HCT116 (cell line): ENCODE measurements around the gene ESD. TPM values are rescaled to one million over a fixed set of nuclear protein-coding genes. Genes with fewer than 3 reads are reported as not detected.

Experiments
- ATAC-seq: fragments of 200-7000 bp; cut with Tn5 transposase; 2 replicates; pipeline ENCODE4 v1.9.1; 2020; ENCODE audit warnings: mild to moderate bottlenecking, moderate library complexity
- BruUV-seq: library from RNA; stranded (reverse); fragments of 400-500 nt; replicated peaks from 2 replicates; lab custom pipeline; 2021; lab: Mats Ljungman, UMichigan
- CTCF ChIA-PET: fragments of 300-600 bp; sonication (Branson Sonifier 250); formaldehyde crosslinking; loops from one replicate; lab custom pipeline; 2021; ENCODE audit warnings: antibody characterized with exemption; lab: Charles Lee
- POLR2A ChIA-PET: fragments of 300-600, 350-600 bp; sonication (Branson Sonifier 250); formaldehyde crosslinking; loops from one replicate; lab custom pipeline; 2021; ENCODE audit warnings: antibody characterized with exemption; lab: Charles Lee
- RAD21 ChIA-PET, 2 experiments: fragments of 300-600 bp; sonication (Branson Sonifier 250); formaldehyde crosslinking; loops; one replicate each; lab custom pipeline; 2023; ENCODE audit warnings: low total read pairs in 2 of 2; ENCODE audit not compliant: uncharacterized antibody in 2 of 2, unreplicated experiment in 2 of 2, low non-redundant PET in 1 of 2; lab: Charles Lee
- DNase-seq: peaks from one replicate; pipeline ENCODE4 v3.0.0-alpha.2; 2010; ENCODE audit warnings: low read depth, low spot score
- H2AFZ ChIP-seq: fragments of 200-600 bp; shearing (Covaris generic), sonication (generic); 2 replicates; pipeline ENCODE4 v1.6.1; 2017; ENCODE audit warnings: low read depth, mixed run types, mixed read lengths, antibody characterized with exemption, low read length; ENCODE audit not compliant: poor library complexity, severe bottlenecking
- H3K27ac ChIP-seq: 2 replicates; pipeline ENCODE4 v1.5.1; 2012; ENCODE audit warnings: low read depth, low read length
- H3K27me3 ChIP-seq: fragments of 200-600 bp; sonication (generic); 2 replicates; pipeline ENCODE4 v1.6.1; 2016; ENCODE audit warnings: mixed run types, low read length, mixed read lengths; ENCODE audit not compliant: insufficient read depth
- H3K36me3 ChIP-seq, 2 experiments: fragments of 200-500 bp in 1 of 2; fragments of 200-600 bp in 1 of 2; sonication (Bioruptor generic) in 1 of 2; sonication (generic) in 1 of 2; 2 replicates each; pipeline versions ENCODE4 v1.5.1 to v1.6.1; 2014 to 2016; ENCODE audit warnings: low read length in 2 of 2, inconsistent platforms in 1 of 2, mixed read lengths in 1 of 2, mixed run types in 1 of 2; ENCODE audit not compliant: insufficient read depth in 2 of 2, control insufficient read depth in 1 of 2
- H3K4me1 ChIP-seq, 2 experiments: fragments of 200-600 bp in 1 of 2; sonication (generic) in 1 of 2; 2 replicates each; pipeline versions ENCODE4 v1.5.1 to v1.6.1; 2012 to 2017; ENCODE audit warnings: low read length in 2 of 2, inconsistent platforms in 1 of 2, mild to moderate bottlenecking in 1 of 2, mixed read lengths in 1 of 2, mixed run types in 1 of 2, moderate library complexity in 1 of 2; ENCODE audit not compliant: insufficient read depth in 2 of 2, control insufficient read depth in 1 of 2
- H3K4me2 ChIP-seq: fragments of 200-600 bp; sonication (generic); 2 replicates; pipeline ENCODE4 v1.6.1; 2017; ENCODE audit warnings: mixed run types, low read length, mixed read lengths
- H3K4me3 ChIP-seq, 2 experiments: fragments of 200-600 bp in 1 of 2; sonication (generic) in 1 of 2; replicated peaks in 1 of 2; 2 replicates each; pipeline ENCODE4 v1.5.1; 2011 to 2016; ENCODE audit warnings: low read length in 2 of 2, control low read depth in 1 of 2, low read depth in 1 of 2, mild to moderate bottlenecking in 1 of 2, mixed read lengths in 1 of 2, mixed run types in 1 of 2
- H3K79me2 ChIP-seq: fragments of 200-600 bp; sonication (generic); 2 replicates; pipeline ENCODE4 v1.6.1; 2017; ENCODE audit warnings: mild to moderate bottlenecking, mixed run types, low read length, moderate library complexity, mixed read lengths; ENCODE audit not compliant: insufficient read depth
- H3K9ac ChIP-seq: fragments of 200-600 bp; sonication (generic); 2 replicates; pipeline ENCODE4 v1.6.1; 2016; ENCODE audit warnings: low read length, mixed read lengths
- H3K9me2 ChIP-seq: fragments of 200-600 bp; sonication (generic), shearing (Covaris generic); 2 replicates; pipeline ENCODE4 v1.6.1; 2017; ENCODE audit warnings: mixed run types, mild to moderate bottlenecking, moderate library complexity; ENCODE audit not compliant: insufficient read depth
- H3K9me3 ChIP-seq, 2 experiments: fragments of 200-500 bp in 1 of 2; fragments of 200-600 bp in 1 of 2; sonication (Bioruptor generic) in 1 of 2; sonication (generic) in 1 of 2; 2 replicates each; pipeline ENCODE4 v1.6.1; 2014 to 2017; ENCODE audit warnings: low read length in 2 of 2, mixed read lengths in 2 of 2, inconsistent platforms in 1 of 2, low read depth in 1 of 2, mild to moderate bottlenecking in 1 of 2, mixed run types in 1 of 2, moderate library complexity in 1 of 2; ENCODE audit not compliant: control insufficient read depth in 1 of 2, insufficient read depth in 1 of 2
- H4K20me1 ChIP-seq: fragments of 200-600 bp; sonication (generic), shearing (Covaris generic); 2 replicates; pipeline ENCODE4 v1.6.1; 2017; ENCODE audit warnings: mixed run types, mild to moderate bottlenecking, moderate library complexity; ENCODE audit not compliant: insufficient read depth
- CBX3 ChIP-seq: IDR thresholded peaks from 2 replicates; pipeline ENCODE4 v1.6.1; 2012; ENCODE audit warnings: low read depth
- CEBPB ChIP-seq: IDR thresholded peaks from 2 replicates; pipeline ENCODE4 v1.6.1; 2012; ENCODE audit warnings: low read depth
- CTCF ChIP-seq, 3 experiments: fragments of 200-600 bp in 1 of 3; sonication (generic) in 1 of 3; IDR thresholded peaks in 2 of 3; conservative IDR thresholded peaks in 1 of 3; 2 replicates each; pipeline ENCODE4 v1.5.1; 2012 to 2017; ENCODE audit warnings: low read depth in 2 of 3, low read length in 2 of 3, antibody characterized with exemption in 1 of 3, borderline replicate concordance in 1 of 3, control low read depth in 1 of 3, mild to moderate bottlenecking in 1 of 3, mixed read lengths in 1 of 3, mixed run types in 1 of 3, moderate library complexity in 1 of 3; ENCODE audit not compliant: insufficient read depth in 1 of 3
- EGR1 ChIP-seq: IDR thresholded peaks from 2 replicates; pipeline ENCODE4 v1.6.1; 2012; ENCODE audit warnings: low read depth
- ELF1 ChIP-seq: IDR thresholded peaks from 2 replicates; pipeline ENCODE4 v1.6.1; 2012; ENCODE audit warnings: low read depth, borderline replicate concordance
- EZH2 ChIP-seq: fragments of 200-600 bp; sonication (generic); IDR thresholded peaks from 2 replicates; pipeline ENCODE4 v1.6.1; 2017; ENCODE audit warnings: antibody characterized with exemption, mixed run types
- FOSL1 ChIP-seq: IDR thresholded peaks from 2 replicates; pipeline ENCODE4 v1.6.1; 2012; ENCODE audit warnings: low read depth
- JUND ChIP-seq: IDR thresholded peaks from 2 replicates; pipeline ENCODE4 v1.6.1; 2012
- POLR2A ChIP-seq: IDR thresholded peaks from 2 replicates; pipeline ENCODE4 v1.7.0; 2011; ENCODE audit warnings: borderline replicate concordance; ENCODE audit not compliant: insufficient read depth, insufficient read length; ENCODE audit errors: extremely low read depth
- POLR2AphosphoS5 ChIP-seq: IDR thresholded peaks from 2 replicates; pipeline ENCODE4 v1.6.1; 2011; ENCODE audit warnings: mild to moderate bottlenecking, low read depth, low read length, moderate library complexity
- RAD21 ChIP-seq: IDR thresholded peaks from 2 replicates; pipeline ENCODE4 v1.6.1; 2012; ENCODE audit warnings: low read depth, mild to moderate bottlenecking
- SIN3A ChIP-seq: IDR thresholded peaks from 2 replicates; pipeline ENCODE4 v1.6.1; 2012; ENCODE audit warnings: low read depth
- SRF ChIP-seq: IDR thresholded peaks from 2 replicates; pipeline ENCODE4 v1.6.1; 2012; ENCODE audit warnings: low read depth
- YY1 ChIP-seq: IDR thresholded peaks from 2 replicates; pipeline ENCODE4 v1.6.1; 2011; ENCODE audit warnings: low read length, low read depth, moderate library complexity, mild to moderate bottlenecking; ENCODE audit not compliant: insufficient replicate concordance; ENCODE audit errors: extremely low read depth
- ZBTB33 ChIP-seq: IDR thresholded peaks from 2 replicates; pipeline ENCODE4 v1.6.1; 2011; ENCODE audit warnings: mild to moderate bottlenecking, low read length, moderate library complexity; ENCODE audit not compliant: insufficient replicate concordance; ENCODE audit errors: extremely low read depth
- ZFX ChIP-seq: fragments of 450-650 bp; IDR thresholded peaks from 2 replicates; pipeline ENCODE4 v1.6.1; 2017
- ZNF274 ChIP-seq: fragments of 200-500 bp; sonication (Bioruptor generic); IDR thresholded peaks from 2 replicates; pipeline ENCODE4 v1.6.1; 2014; ENCODE audit warnings: mild to moderate bottlenecking, low read depth, low read length, inconsistent platforms
- intact Hi-C: fragments of 100-400 bp; cut with micrococcal nuclease; formaldehyde crosslinking; loops from 2 replicates; pipeline ENCODE4 v1.10.0; 2022
- total RNA-seq: library from RNA; stranded (reverse); gene quantifications from one replicate; pipeline ENCODE4 v1.2.1, GENCODE V29; 2021; ENCODE audit not compliant: unreplicated experiment
- TF ChIP-seq, protein P1 (sequence below): IDR thresholded peaks from 2 replicates; pipeline ENCODE4 v1.6.1; 2012; ENCODE audit warnings: low read depth
- TF ChIP-seq, protein P2 (sequence below): IDR thresholded peaks from 2 replicates; pipeline ENCODE4 v1.6.1; 2012
- TF ChIP-seq, protein P3 (sequence below): IDR thresholded peaks from 2 replicates; pipeline ENCODE4 v1.6.1; 2012

ESD gene
- total RNA-seq, 1 experiment from 2014 or later: 111 TPM

GRCh38 chr13:46795321-46795720 lies 1.6 kb downstream of the ESD start:
- Histone ChIP-seq H3K9me2 (no peaks in the 10 kb centered on the region), H2AFZ (no peak overlapping the region), H3K4me3 (peak overlapping the region in 1 of 2 experiments; percentile 78; a peak in 1 of 4 replicates), H3K27me3 (no peaks in the 10 kb centered on the region), H3K27ac (no peak overlapping the region), H4K20me1 (no peaks in the 10 kb centered on the region), H3K36me3 (peaks cover 3 to 13% of the 10 kb centered on the region in 2 experiments), H3K4me1 (peaks cover 14 to 21% of the 10 kb centered on the region in 2 experiments), H3K79me2 (peaks cover 64% of the 10 kb centered on the region), H3K9me3 (no peaks in the 10 kb centered on the region), H3K4me2 (peak overlapping the region; percentile 89), H3K9ac (peak overlapping the region; percentile 83; the same call in 1 of the 2 replicates)
- POLR2A ChIA-PET: no interaction called here
- CTCF ChIA-PET: no interaction called here
- no peak for ATAC-seq
- RAD21 ChIA-PET: no interaction called here
- intact Hi-C loops: no loop called here
- DNase-seq: no peak
- TF ChIP-seq EGR1 (no peak), RAD21 (no peak), POLR2A (no peak), FOSL1 (no peak), CTCF (IDR thresholded peaks at IDR 0.05 in 2 of 3, conservative IDR thresholded peaks at IDR 0.05 in 1 of 3; ENCODE audit: borderline replicate concordance in 1 of 3, insufficient read depth in 1 of 3, low read depth in 2 of 3, low read length in 2 of 3) (no peak), SRF (no peak), CEBPB (no peak), ELF1 (no peak), YY1 (no peak), JUND (no peak), POLR2AphosphoS5 (no peak), ZFX (no peak), ZNF274 (no peak), EZH2 (no peak), CBX3 (no peak), SIN3A (no peak), ZBTB33 (no peak)
- TF ChIP-seq, protein P1, sequence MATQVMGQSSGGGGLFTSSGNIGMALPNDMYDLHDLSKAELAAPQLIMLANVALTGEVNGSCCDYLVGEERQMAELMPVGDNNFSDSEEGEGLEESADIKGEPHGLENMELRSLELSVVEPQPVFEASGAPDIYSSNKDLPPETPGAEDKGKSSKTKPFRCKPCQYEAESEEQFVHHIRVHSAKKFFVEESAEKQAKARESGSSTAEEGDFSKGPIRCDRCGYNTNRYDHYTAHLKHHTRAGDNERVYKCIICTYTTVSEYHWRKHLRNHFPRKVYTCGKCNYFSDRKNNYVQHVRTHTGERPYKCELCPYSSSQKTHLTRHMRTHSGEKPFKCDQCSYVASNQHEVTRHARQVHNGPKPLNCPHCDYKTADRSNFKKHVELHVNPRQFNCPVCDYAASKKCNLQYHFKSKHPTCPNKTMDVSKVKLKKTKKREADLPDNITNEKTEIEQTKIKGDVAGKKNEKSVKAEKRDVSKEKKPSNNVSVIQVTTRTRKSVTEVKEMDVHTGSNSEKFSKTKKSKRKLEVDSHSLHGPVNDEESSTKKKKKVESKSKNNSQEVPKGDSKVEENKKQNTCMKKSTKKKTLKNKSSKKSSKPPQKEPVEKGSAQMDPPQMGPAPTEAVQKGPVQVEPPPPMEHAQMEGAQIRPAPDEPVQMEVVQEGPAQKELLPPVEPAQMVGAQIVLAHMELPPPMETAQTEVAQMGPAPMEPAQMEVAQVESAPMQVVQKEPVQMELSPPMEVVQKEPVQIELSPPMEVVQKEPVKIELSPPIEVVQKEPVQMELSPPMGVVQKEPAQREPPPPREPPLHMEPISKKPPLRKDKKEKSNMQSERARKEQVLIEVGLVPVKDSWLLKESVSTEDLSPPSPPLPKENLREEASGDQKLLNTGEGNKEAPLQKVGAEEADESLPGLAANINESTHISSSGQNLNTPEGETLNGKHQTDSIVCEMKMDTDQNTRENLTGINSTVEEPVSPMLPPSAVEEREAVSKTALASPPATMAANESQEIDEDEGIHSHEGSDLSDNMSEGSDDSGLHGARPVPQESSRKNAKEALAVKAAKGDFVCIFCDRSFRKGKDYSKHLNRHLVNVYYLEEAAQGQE: no peak
- TF ChIP-seq, protein P2, sequence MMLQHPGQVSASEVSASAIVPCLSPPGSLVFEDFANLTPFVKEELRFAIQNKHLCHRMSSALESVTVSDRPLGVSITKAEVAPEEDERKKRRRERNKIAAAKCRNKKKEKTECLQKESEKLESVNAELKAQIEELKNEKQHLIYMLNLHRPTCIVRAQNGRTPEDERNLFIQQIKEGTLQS: no peak
- TF ChIP-seq, protein P3, sequence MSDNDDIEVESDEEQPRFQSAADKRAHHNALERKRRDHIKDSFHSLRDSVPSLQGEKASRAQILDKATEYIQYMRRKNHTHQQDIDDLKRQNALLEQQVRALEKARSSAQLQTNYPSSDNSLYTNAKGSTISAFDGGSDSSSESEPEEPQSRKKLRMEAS: no peak
- BruUV-seq: no TSS peak
